Pons (tissue), 1 donor: ENCODE measurements around the gene NKRF.
A peak's percentile ranks its signal among the peaks of the same experiment; 100 is the strongest.

ENCODE experiments used
- DNase-seq: peaks from one replicate; pipeline ENCODE4 v3.0.0-alpha.2; 2016; ENCODE audit warnings: low spot score

The NKRF gene

DNA sequence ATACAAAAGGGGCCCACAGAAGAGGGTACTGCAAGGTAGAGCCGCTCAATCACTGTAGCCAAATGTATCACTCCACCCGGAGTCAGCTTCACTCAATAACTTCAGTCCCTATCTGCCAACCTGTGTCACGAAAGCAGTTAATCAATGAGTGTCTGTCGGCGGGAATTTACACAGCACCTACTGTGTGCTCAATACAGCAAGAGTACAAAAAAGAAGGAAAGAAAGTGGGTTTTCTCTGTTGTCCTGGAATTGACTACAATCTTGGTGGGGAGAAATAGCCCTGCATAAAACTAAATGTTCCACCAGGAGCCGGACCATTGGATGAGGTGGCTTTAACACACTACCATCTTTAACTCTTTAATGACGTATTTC lies 780 bp upstream of the NKRF start:
- no peak for DNase-seq

DNA sequence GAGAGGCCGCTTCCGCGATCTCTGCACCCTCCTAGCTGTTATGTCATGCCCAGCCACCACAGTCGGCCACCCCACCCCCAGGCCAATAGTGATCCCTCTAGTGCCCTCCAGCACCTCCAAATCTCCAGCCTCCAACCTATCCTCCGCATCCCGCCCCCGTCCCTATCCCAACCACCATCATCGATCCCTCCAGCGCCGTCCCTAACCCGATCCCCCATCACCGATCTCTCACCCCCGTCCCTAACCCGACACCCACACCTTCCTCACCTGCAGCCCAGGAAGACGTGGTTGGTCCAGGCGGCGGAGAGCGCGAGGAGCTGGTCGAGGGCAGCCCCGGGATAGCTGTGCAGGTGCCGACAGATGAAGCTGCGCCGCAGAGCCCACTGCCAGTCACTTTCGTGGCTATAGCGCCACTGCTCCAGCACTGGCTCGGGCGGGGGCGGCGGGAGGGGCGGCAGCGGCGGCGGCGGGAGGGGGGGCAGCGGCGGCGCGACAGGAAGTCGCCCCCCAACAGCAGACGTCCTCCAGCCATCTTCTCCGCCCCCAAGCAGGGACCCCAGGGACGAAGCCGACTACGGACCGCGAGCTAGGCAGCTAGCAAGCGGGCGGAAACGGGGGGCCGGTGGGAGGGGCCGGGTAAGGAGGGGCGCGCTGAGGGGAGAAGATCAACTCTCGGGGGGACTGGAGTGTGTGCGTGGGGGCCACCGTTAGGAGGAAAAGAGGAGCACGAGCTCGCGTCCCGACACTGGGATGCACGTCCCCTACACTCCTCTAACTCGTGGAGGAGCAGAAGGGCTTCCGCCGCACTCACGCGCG lies 552 bp downstream of the NKRF start:
- no peak for DNase-seq

DNA sequence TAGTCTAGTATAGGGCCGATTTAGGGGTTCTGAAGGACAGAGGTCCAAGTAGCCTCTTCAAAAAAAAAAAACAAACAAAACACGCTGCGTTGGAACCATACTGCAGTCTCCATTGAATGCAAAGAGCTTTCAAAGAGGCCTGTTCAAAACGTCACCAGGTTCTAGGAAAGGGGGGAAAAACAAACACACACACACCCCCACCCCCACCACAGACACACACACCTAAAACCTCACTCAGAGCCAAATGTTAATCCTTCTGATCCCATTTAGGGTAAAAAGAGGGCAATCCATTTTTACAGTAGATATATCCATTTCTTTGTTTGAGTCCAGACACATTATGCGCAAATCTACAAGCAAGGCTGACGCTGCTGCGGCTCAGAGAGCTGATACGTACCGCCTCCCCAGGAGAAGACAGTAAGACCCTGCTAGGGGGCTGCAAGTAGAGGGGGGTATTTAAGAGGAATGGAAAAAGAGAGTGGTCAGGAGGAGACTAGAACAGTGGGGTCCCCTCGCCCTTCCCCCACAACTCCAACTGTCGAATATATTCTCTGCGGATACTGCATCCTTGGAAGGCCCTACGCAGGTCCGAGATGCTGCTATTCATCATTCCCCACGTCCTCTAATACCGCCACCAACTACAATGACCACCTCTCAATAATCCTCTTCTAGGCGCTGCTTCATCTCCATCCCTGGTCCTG lies 1.3 kb downstream of the NKRF start:
- DNase-seq: no peak

DNA sequence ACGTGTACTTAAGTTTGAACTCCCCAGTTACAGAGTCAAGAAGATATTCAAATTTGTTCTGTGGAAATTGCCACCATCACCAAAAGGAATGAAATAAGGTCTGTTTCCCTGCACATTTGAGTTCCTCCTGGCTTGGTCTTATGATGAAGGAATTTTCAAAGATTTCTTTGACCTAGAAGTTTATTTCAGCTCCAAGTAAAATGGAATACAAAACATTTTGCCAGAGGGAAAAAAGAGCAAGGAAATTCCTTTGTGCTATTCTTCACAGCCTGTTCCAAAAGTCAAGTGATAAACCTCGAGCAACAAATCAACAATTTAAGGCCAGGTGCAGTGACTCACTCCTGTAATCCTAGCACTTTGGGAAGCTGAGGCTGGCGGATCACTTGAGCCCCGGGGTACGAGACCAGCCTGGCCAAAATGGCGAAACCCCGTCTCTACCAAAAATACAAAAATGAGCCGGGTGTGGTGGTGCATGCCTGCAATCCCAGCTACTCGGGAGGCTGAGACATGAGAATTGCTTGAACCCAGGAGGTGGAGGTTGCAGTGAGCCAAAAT lies 3.4 kb downstream of the NKRF start:
- DNase-seq: no peak

- no peak for DNase-seq
These were observed 16.4 kb downstream of the NKRF start for GRCh38 chrX:119589810-119590209.

DNA sequence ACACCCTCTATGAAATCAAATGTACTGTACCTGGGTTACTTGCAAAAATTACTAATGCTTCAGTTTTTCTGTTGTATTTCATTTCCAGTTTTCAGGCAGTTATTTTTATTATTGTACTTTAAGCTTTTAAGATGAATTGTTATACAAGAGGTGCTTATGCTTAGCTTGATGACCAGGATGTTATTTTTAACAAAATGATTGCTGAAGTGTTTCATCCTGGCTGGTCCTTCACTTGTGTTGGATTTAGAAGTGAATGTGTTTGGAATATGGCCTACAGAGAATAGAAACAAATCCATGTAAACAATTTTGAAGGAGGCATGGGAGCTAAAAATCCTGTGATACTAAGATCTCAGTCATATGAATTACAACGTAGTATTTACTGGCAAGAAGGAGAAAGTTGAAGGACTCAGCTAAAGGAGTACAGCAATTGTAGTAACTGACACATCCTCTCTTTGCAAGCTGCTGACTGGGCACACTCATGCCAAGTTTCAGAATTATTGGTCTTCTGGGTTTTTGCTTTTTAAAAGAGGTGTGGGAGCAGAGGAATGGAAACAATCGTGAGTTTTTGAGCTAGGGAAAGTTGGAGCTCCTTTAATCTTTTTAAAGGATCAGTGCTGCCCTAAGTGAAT lies 22.7 kb downstream of the NKRF start:
- no peak for DNase-seq

GRCh38 chrX:119579414-119579813 lies 26.8 kb downstream of the NKRF start:
- no peak for DNase-seq

GRCh38 chrX:119574394-119575266 lies 31.6 kb downstream of the NKRF start, which contains the start of gene UBE2A:
TSS of gene UBE2A (plus strand) at chrX:119574563. CDS start at chrX:119574712, 149 bp downstream.
- DNase-seq: peak; percentile 70

GRCh38 chrX:119573840-119574393 lies 32.3 kb downstream of the NKRF start:
- DNase-seq: peak; percentile 16

DNA sequence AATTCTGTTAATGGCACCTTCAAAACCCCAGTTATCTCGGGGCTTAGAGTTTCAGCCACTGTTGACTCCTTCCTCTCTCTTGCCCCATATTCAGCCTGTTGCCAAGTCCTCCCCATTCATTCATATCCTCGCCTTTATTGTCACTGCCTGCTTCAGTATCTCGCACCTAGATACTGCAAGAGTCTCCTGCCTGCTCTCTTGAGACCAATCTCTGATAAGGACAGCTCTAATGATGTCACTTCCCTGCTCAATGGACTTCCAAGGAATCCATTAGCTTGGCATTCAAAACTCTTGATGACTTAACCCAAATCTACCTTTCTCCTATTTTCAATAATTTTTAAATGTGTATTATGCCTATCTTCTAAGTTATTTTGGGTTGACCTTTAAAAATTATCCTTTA lies 33.0 kb downstream of the NKRF start:
- DNase-seq: no peak

DNA sequence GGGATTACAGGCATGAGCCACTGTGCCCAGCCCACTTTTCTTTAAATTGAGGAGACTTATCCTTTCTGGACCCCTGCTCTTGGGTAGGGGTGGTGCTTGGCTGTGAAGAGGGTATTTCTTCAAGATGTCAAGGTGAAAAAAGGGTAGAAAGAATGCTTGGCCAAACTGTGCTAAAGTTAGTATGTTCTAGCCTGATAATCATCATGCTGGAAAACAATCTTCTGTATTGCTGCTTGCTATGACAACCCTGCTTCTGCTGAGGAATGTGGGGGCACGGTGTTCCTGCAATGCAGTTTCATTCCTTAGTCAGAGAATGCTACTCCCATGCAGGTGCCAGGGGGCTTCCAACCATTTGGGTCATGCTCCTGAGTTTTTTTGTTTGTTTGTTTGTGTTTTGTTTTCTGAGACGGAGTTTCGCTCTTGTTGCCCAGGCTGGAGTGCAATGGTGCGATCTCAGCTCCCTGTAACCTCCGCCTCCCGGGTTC lies 35.8 kb downstream of the NKRF start:
- DNase-seq: no peak

DNA sequence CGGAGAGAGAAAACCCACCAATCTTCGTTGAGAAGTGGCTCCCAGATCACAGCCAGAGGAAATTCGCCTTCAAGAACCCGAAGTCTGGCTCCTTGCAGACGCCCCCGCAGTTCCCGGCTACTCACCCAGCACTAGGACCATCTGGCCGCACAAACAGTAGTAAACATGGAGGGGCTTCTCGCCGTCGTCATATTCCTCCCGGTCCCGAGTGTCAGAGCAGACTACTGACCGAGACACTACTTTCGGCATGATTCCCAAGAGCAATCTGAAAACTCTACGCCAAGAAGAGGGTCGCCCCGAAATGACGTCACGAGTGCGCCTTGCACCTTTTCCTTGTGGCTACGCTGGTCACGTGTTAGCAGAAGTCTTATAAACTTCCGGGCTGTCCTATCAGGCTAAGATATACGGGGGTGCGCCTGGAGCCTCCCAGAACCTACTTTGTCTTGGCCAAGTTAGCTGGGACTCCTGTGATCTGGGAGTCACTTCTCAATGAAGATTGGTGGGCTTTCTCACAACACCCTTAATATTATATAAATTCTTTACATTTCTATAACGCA lies 41.0 kb downstream of the NKRF start, which contains the start of gene STEEP1:
Gene STEEP1 (minus strand): TSS at position 303 of the 557 bp plus-strand sequence. CDS start 54 bp downstream, at position 249.
- peak; percentile 84 for DNase-seq

DNA sequence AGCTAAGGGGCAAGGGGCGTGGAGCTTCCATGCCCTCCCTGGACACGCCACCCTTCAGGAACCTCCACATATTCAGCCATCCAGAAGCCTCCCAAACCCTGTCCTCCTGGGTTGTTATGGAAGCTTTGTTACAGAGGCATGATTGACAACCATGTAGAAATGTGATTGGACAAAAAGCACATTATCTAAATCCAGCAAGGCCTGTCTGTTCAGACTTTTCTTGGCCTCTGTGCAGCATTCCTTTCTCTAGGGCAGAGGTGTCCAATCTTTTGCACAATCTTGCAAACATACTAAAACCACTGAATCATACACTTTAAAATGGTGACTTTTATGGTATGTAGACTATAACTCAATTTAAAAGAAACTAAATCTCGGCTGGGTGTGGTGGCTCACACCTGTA lies 53.7 kb downstream of the NKRF start:
- DNase-seq: no peak

- DNase-seq: no peak
These were observed 56.8 kb downstream of the NKRF start for GRCh38 chrX:119549327-119550016.

GRCh38 chrX:119541188-119541587 lies 65.0 kb downstream of the NKRF start:
- DNase-seq: no peak

- DNase-seq: no peak
These were observed 66.4 kb downstream of the NKRF start for GRCh38 chrX:119539872-119540271.
